CD4-positive, alpha-beta T cell treated with Interleukin-6 at 100 ng/mL for 8 hours (primary cell): ENCODE data around the gene FAM135A.
"Not testable (repeated sequence)": the region's sequence is repeated elsewhere in the genome, so short reads cannot be mapped to it uniquely, and the experiment has no call there.

ENCODE experiments used
- DNase-seq: peaks from one replicate; pipeline ENCODE4 v3.0.0-alpha.2; 2020; ENCODE audit warnings: mixed read lengths, low spot score

The FAM135A gene

GRCh38 chr6:70396796-70397729 lies 16.2 kb upstream of the FAM135A start:
- no peak for DNase-seq

GRCh38 chr6:70398783-70399728 lies 14.3 kb upstream of the FAM135A start:
- no peak for DNase-seq

- no peak for DNase-seq
Measured at GRCh38 chr6:70404658-70405057, 8.7 kb upstream of the FAM135A start.

GRCh38 chr6:70409216-70409615 lies 4.1 kb upstream of the FAM135A start:
- DNase-seq, result no peak

GRCh38 chr6:70411542-70412251 lies 1.6 kb upstream of the FAM135A start:
- no peak for DNase-seq

GRCh38 chr6:70412252-70413113 lies 825 bp upstream of the FAM135A start:
- DNase-seq, result no peak

DNA sequence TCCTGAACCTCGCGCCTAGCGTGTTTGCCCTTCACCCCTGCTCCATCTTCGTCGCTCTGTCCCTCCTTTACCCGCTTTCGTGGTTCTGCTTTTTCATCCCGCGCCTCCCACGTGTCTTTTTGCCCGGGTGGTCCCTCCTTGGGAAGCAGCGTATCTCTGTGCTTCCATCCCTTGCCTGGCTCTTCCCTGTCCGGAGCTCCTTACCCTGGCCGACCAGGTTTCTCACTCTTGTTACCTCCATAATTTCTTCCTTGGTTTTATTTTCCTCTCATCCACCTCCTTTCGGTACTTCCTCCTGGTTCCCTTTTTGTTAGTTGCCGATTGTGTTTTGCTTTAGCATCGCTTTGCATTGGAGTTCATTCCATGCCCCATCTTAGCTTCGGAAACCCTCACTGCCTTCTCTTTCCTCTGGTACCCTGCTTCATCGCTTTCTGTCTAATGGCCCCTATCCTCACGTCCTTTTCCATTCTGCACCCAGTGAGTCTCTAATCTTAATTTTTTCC lies 735 bp downstream of the FAM135A start:
- peak; percentile 4 for DNase-seq

DNA sequence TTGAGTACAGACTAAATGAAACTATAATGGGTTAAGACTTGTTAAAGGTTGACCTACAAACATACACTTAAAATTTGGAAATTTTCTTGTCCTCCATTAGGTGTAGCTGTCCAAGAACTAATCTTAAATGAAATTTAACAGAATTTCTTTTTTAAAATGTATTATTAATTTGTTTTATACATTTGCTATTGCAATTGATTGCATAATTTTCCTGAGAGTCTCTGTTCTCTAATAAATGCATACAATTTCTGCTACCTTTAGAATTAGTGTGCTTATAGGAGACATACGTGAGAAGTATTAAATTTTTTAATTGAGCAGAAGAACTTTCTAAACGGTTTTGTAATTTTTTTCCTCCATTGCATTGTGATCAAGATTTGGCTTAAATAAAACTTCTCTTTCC lies 1.5 kb downstream of the FAM135A start:
- DNase-seq, result no peak

DNA sequence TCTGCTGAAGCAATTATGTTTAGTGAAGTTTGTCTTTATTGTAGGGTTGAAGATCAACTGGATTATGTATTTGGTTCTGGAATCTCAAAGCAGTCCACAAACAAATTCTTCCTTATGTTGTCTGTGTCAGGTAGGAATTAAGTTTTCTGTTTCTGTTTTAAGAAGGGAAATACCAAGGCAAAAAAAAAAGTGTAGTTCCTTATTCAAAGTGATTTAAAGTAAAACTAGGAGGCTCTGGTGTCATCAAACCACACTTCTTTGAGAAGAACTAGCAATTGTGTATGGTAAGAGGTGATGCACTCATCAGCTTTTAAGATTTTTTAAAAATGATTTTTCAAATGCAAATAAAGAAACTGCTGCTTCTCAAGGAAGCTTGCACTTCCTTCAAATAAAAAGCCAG lies 1.9 kb downstream of the FAM135A start:
- no peak for DNase-seq

DNA sequence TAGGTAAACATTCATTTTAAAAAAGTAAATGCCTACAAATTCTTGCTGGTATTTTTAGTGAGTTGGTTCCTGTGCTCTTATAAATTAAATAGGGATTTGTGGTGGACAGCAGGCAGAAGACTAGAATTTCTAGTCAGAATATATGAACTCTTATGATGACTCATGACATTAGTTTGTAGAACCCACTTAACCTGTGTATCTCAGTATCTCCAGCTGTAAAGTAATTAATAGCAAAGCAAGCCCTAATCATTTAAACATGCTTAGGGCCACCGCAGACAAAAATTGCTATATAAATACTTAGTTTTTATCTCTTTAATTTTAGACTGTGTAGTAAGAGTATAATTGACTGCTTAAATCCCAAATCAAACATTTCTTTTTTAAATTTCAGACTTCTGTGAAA lies 2.4 kb downstream of the FAM135A start:
- DNase-seq, result no peak

- no peak for DNase-seq
Measured at GRCh38 chr6:70421509-70421908, 8.2 kb downstream of the FAM135A start.

DNA sequence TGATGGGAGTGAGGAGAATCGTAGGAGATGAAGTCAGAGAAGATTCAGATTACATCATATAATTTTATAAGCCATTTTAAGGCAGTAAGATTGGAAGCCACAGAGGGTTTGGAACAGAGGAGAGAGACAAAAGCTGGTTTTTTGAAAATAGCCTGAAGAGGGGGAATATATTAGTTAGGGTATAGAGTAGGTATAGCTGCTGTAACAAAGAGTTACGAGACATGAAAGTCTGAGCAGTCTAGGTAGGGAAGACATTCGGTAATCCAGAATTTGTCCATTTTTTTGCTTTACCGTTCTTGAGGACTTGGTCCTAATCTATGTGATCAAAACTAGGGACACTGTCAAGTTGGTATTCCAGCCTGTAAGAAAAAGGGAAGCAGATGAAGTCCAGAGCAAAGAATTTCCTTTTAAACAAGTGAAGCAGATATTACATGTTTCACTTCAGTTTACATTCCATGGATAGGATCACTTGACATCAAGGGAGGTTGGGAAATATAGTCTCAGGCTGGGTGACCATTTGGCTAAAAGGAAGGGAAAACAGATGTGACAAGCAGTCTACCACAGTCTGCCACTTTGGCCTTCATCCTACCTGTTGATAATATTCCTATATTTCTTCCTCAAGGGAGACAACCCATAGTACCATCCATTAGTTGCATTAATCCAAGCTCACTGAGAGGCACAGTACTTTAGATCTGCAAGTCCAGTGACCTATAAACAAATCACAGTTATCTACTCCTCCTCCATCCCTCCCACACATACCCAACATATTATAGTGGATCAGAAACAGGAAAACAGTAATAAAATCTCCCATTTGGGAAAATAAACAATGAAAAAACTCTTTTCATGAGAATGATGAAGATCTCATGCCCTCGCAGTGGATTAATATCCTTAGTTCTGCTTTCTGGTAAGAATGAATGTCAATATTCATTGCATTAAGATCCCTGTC lies 10.2 kb downstream of the FAM135A start:
- DNase-seq, result no peak

- DNase-seq, result no peak
Measured at GRCh38 chr6:70424291-70424690, 11.0 kb downstream of the FAM135A start.

DNA sequence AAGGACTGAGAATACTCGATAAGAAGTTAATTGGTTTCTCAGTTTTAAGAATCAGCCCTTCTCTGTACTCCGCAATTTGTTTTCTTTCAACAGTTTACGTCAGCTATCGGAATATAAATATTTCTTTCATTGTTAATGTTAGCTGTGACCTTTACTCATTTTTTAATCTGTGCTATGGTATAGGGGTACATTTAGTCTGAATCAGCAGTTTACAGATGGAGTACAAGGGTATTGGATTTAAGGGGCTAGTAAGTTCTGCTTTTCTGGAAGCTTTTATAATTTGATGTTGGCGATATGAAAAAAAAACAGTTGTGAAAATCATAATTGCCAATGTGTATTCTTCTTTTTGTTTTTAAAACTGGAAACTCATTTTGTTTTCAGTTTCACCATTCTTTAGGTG lies 23.0 kb downstream of the FAM135A start:
- no peak for DNase-seq

DNA sequence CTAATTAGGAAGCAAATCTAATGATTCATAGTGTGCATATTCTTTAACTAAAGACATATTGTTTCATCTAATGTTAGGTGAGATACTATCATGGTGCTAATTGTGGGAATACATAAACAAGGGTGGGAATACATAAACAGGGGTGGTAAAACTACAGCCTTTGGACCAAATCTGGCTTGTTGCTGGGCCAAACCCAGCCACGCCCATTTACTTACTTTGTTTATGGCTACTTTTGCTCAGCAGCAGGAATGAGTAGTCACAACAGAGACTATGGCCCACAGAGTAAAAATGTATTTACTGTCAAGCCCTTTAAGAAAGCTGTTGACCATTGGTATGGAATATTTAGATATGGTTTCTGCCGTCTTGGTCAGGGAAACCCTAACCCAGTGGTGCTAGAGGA lies 31.7 kb downstream of the FAM135A start:
- DNase-seq, result no peak

DNA sequence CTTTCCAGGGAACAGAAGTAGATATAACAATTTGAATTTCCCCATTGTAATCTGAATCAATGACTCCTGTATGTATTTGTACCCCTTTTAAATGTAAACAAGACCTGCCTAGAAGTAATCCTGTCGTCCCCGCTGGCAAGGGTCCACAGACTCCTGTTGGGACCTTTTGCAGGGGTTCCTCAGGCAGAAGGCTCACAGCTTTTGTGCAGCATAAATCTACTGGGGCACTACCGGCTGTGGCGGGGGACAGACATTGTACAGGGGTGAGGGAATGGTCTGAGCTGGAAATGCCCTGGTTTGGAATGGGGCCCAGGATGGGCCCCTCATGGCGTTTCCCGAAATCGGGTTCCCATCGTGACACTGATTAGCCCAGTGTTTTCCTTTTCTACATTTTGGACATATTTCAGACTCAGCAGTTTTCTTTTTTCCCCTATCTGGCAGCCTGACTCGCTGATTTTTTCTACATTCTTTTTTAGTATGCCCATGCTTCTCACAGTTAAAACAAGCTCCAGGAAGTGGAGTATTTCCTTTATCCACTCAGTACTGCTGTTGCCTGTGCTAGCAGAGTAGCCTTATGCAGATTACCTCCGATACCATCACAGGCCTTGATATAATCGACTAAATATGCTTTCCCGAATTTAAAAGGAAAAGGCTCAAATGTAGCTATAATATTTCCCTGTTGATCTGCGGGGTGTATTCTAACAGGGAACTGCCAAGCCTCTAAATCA lies 34.2 kb downstream of the FAM135A start:
- not testable (repeated sequence) for DNase-seq

- not testable (repeated sequence) for DNase-seq
Measured at GRCh38 chr6:70453899-70454298, 40.6 kb downstream of the FAM135A start.

- DNase-seq, result no peak
Measured at GRCh38 chr6:70456735-70457134, 43.4 kb downstream of the FAM135A start.

- no peak for DNase-seq
Measured at GRCh38 chr6:70459235-70459634, 45.9 kb downstream of the FAM135A start.
